ENCODE data around the gene ZNF497. TPM values are rescaled to one million over a fixed set of nuclear protein-coding genes. Genes with fewer than 3 reads are reported as not detected.

ZNF497 gene
- total and polyA plus RNA-seq, 10 of the 15 experiments (the other 5 are each of a cell fraction or from before 2014, with no cell fraction given), result 0.09 to 0.82 (median 0.28) TPM

- no peak for DNase-seq (ENCODE audit: low read depth, low spot score)
- Histone ChIP-seq H3K79me2 (ENCODE audit: control insufficient read depth, insufficient read depth, low read length) (no peaks in the 10 kb centered on the region), H3K4me3 (no peak overlapping the region), H4K20me1 (ENCODE audit: control insufficient read depth, insufficient read depth) (no peaks in the 10 kb centered on the region), H3K27me3 (replicated peaks in 1 of 2; ENCODE audit: control insufficient read depth in 2 of 2, insufficient read depth in 2 of 2, low read length in 1 of 2) (no peaks in the 10 kb centered on the region), H3K4me2 (ENCODE audit: control insufficient read depth, insufficient read depth) (no peak overlapping the region), H3K27ac (ENCODE audit: control insufficient read depth, insufficient read depth) (no peak overlapping the region), H3K9me3 (replicated peaks; ENCODE audit: control insufficient read depth, insufficient read depth, low read length) (no peaks in the 10 kb centered on the region), H2AFZ (ENCODE audit: control insufficient read depth, low read depth, low read length) (no peak overlapping the region), H3K9ac (ENCODE audit: control insufficient read depth, insufficient read depth, low read length) (no peak overlapping the region), H3K36me3 (ENCODE audit: control insufficient read depth in 2 of 2, insufficient read depth in 2 of 2, low read length in 1 of 2) (no peaks in the 10 kb centered on the region), H3K4me1 (ENCODE audit: control insufficient read depth, insufficient read depth, low read length) (peaks cover 14% of the 10 kb centered on the region)
- intact Hi-C loops (cut with micrococcal nuclease; ENCODE audit: unreplicated experiment), result no loop called here
- RAD21 ChIA-PET (ENCODE audit: unreplicated experiment), result interaction anchor here (1.3 to 1.8 kb wide), 2 partner anchors 16 to 17 kb away, joined by 3 to 5 read pairs; no protein-coding TSS in a partner anchor
- no peak for ATAC-seq
- 9% methylated on average over 5 of the region's 5 CpGs for WGBS (ENCODE audit: insufficient coverage, insufficient replicate concordance, low lambda C conversion rate, missing lambda C conversion rate)
- CTCF ChIA-PET, result interaction anchor here (2.2 kb wide), 1 partner anchor 16 kb away, joined by 8 read pairs; no protein-coding TSS in a partner anchor
- in situ Hi-C loops (cut with MboI), result no loop called here
- TF ChIP-seq YY1 (IDR thresholded peaks at IDR 0.05; ENCODE audit: low read depth, low read length) (0 out of 2 replicates have a peak, but pooled peaks have one; percentile 18), IKZF1 (conservative IDR thresholded peaks at IDR 0.05) (0 out of 2 replicates have a peak, but pooled peaks have one; percentile 29), SMARCA5 (IDR thresholded peaks at IDR 0.05) (peak; percentile 44; the same call in 1 of the 2 replicates), SREBF1 (IDR thresholded peaks at IDR 0.05; ENCODE audit: low read length) (no peak), SRF (IDR thresholded peaks at IDR 0.05; ENCODE audit: low read depth in 2 of 2, low read length in 2 of 2) (no peak), RUNX3 (IDR thresholded peaks at IDR 0.05; ENCODE audit: low read length) (peak; percentile 83), SPI1 (IDR thresholded peaks at IDR 0.05; ENCODE audit: borderline replicate concordance, insufficient read depth, low read depth, low read length) (peak; percentile 89), MXI1 (IDR thresholded peaks at IDR 0.05; ENCODE audit: low read depth, low read length) (no peak), NBN (IDR thresholded peaks at IDR 0.05) (0 out of 2 replicates have a peak, but pooled peaks have one; percentile 15), POLR2AphosphoS2 (IDR thresholded peaks at IDR 0.05; ENCODE audit: low read depth, low read length) (no peak), ZBTB33 (IDR thresholded peaks at IDR 0.05) (no peak), CHD2 (IDR thresholded peaks at IDR 0.05; ENCODE audit: borderline replicate concordance, low read depth, low read length) (no peak), RELA (IDR thresholded peaks at IDR 0.05; ENCODE audit: borderline replicate concordance, partially characterized antibody) (no peak), IKZF2 (IDR thresholded peaks at IDR 0.05) (peak in 1 of 2 experiments; percentile 28; a peak in 2 of 4 replicates), SREBF2 (IDR thresholded peaks at IDR 0.05; ENCODE audit: low read length) (no peak)
- TF ChIP-seq, protein P1, sequence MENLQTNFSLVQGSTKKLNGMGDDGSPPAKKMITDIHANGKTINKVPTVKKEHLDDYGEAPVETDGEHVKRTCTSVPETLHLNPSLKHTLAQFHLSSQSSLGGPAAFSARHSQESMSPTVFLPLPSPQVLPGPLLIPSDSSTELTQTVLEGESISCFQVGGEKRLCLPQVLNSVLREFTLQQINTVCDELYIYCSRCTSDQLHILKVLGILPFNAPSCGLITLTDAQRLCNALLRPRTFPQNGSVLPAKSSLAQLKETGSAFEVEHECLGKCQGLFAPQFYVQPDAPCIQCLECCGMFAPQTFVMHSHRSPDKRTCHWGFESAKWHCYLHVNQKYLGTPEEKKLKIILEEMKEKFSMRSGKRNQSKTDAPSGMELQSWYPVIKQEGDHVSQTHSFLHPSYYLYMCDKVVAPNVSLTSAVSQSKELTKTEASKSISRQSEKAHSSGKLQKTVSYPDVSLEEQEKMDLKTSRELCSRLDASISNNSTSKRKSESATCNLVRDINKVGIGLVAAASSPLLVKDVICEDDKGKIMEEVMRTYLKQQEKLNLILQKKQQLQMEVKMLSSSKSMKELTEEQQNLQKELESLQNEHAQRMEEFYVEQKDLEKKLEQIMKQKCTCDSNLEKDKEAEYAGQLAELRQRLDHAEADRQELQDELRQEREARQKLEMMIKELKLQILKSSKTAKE (IDR thresholded peaks at IDR 0.05; ENCODE audit: low read depth, poor library complexity, severe bottlenecking), result no peak
- TF ChIP-seq, protein P2, sequence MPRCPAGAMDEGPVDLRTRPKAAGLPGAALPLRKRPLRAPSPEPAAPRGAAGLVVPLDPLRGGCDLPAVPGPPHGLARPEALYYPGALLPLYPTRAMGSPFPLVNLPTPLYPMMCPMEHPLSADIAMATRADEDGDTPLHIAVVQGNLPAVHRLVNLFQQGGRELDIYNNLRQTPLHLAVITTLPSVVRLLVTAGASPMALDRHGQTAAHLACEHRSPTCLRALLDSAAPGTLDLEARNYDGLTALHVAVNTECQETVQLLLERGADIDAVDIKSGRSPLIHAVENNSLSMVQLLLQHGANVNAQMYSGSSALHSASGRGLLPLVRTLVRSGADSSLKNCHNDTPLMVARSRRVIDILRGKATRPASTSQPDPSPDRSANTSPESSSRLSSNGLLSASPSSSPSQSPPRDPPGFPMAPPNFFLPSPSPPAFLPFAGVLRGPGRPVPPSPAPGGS (IDR thresholded peaks at IDR 0.05; ENCODE audit: borderline replicate concordance, insufficient read depth, low read depth, low read length, poor library complexity, severe bottlenecking), result no peak
- BruUV-seq (replicated peaks), result no TSS peak
- no peak for FAIRE-seq
- POLR2A ChIA-PET, result interaction anchor here (0.6 to 3.2 kb wide), 7 partner anchors 14 to 79 kb away, joined by 3 to 37 read pairs (median 5); partner anchors contain the start of gene ZSCAN22
- SMC1A ChIA-PET (ENCODE audit: uncharacterized antibody, unreplicated experiment), result interaction anchor here (0.9 to 2.6 kb wide), 7 partner anchors 9 to 58 kb away, joined by 3 to 10 read pairs (median 5); partner anchors contain the start of genes ZNF837 and ZSCAN22
These were observed 1.6 kb upstream of the ZNF497 start for GRCh38 chr19:58364146-58364545.

Measured in GM12878 (cell line).